G401.6 (cell line): ENCODE results near the gene CLMN.

Experiments used
- FAIRE-seq: peaks from 2 replicates; lab custom pipeline; 2012; peaks lifted over from hg19 to GRCh38; lab: Jason Lieb, UNC

CLMN gene

DNA sequence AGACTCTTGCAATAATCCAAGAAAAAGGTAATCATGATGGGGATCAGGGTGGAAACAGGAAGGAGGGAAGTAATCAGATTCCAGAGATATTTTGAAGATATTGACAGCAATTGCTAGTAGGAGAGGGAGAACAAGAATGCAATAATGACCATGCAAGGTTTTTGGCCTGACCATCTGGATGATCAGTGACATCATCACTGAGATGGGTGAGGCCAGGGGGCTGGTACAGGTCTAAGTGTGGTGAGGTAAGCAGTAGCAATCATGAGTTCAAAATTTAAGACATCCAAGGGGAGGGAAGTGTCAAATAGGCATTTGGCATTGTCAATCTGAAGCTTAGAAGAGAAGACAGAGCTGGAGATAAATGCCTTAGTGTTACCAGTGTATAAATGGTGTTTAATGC, 24.8 kb upstream of the CLMN start:
- no peak for FAIRE-seq

DNA sequence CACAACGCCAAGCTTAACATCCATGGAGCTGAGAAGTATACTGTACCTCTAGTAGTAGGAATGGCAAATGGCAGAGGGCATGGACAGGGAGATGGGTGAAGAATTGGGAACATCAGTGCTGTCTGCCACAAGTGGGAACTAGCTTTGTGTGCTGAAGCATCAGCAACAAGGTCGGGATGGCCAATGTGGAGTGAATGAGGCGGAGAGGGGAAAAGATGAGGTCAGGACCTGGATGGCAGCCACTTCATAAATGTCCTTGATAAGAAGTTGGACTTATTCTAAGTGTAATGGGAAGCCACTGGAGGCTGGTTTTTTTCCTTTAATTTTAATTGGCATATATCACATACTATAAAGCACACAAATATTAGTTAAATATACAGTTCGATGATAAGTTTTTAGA, 21.9 kb upstream of the CLMN start:
- no peak for FAIRE-seq

DNA sequence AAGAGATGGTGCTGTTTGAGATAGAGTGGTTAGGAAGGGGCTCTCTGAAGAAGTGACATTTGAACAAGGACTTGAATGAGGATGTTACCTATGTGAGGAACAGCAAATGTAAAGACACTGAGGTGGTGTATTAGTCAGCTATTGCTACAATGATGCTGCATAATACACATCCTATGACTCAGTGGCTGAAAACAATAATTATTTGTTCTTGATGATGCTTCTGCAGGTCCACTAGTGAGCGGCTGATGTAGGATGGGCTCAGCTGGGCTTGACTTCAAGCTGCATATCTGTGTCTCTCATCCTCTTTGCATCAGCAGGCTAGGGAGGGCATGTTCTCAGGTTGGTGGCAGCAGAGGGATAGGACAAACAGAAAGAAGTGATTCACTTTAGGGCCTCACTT, 21.4 kb upstream of the CLMN start:
- no peak for FAIRE-seq

DNA sequence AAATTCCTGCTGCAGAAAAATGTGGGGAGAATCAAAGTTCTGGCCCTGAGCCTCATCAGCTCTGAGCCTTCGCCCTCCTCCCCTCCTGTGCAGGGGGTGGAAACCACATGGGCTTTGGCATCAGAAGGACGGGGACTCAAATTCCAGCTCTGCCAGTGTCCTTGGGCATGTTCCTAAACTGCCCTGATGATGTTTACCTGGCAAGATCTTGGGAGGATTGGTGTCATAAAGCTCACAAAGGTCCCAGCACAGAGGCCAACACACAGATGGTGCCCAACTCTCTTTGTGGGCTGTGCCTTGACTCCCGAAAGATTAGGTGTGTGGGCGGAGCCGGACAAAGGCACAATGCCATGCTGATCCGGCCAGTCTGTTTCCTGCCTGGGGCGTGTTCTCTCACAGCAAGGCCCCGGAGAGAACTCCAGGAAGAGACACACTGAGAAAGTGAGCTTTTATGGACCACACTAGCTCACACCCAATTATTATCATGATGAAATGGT, 20.5 kb upstream of the CLMN start:
- FAIRE-seq = no peak

DNA sequence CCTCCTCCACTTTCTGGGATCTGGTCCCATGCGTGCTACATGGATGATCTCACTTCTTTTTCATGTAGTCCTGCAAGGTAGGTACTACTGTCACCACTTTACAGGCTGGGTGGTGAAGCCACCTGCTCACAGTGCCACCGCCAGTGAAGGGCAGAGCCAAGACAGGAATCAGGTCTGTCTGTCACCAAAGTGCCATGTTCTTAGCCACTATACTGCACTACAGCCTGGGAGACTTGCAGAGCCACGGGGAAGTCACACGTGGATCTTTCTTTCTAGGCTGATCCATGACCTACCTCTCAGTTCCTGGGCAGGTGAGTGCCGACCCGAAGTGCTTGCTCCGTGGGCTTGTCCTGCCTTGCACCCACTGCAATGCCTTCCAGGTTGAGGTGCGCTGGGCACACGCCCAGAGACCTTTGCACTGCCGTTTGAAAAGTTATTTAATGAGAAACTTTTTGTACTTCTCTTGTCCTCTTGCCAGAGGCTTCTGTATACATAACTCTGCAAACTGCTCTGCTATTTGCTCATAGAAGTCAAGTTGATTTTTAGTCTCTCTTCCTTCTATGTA, 19.7 kb upstream of the CLMN start:
- FAIRE-seq = no peak

DNA sequence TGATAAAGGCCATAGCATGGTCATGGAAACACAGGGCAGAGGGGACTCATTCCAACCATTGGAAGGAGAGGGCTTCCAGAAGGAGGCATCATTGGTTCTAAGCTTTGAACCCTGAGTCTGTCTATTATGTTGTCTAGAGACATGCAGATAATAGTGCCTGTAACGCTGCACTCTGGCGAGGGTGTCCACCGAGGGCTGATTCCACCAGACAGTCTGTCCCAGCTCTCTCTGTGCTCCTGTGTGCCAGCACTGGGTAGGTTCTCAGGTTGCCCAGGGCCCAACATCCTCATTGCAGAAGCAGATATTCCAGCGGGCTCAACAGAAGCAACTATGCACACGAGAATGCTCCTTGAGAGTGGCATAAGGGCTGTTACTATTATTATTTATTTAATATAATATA, 18.7 kb upstream of the CLMN start:
- no peak for FAIRE-seq

DNA sequence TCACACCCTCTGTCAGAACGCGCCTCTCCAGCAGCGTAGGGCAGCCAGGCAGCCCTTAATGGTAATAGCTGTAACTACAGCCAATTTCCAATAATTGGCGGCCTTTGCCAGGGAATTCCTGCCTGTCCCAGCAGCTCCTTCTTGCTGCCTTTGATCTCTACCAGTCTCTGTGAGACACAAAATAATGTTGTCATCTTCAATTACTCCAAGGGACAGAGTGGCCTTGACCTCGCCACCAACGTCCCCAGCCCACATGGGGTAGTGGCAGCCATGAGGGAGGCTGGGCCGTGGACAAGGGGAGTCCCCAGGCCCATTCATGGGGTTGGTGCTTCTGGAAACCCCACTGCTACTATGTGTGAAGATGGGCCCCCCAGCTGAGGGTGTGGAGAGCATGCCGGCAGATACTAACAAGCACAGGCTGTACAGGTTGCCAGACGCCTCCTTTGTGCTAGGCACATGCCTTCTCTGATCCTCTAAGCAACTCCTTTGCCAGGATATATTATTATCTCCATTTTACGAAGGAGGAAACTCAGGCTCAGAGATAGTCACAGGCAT, 17.4 kb upstream of the CLMN start:
- FAIRE-seq = no peak

DNA sequence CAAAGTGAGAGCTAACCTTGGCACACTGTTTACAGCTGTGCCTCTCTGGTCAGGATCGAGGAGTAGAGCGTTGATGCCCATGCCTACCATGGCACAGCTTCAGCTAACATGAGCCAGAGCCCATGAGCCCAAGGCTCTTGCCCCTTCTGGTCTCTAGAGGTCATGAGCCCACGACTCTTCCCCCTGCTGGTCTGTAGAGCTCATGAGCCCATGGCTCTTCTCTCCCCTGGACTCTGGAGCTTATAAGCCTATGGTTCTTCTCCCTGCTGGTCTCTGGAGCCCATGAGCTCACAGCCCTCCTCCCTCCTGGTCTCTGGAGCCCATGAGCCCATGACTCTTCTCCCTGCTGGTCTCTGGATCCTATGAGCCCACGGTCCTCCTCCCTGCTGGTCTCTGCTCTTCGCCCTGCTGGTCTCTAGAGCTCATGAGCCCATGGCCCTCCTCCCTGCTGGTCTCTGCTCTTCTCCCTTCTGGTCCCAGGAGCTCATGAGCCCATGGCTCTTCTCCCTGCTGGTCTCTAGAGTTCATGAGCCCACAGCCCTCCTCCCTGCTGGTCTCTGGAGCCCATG, 16.6 kb upstream of the CLMN start:
- FAIRE-seq = no peak

DNA sequence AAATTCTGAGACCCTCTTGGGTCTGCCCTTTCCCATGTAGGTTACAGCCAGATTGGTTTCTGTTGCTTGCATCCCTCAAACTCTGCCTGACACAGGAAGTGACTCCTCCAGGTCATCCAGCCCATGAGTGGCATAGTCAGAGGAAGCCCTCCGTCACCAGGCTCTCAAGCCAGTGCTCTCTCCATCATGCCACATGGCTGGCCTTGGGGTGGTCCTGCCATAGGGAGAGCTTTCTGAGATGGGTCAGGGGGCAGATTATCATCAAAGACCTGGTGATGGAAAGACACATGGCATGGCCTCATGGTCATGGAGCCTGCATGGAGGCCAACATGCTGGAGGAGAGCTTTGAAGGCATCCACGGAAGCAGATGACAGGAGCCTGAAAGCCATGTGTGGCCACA, 15.4 kb upstream of the CLMN start:
- FAIRE-seq = no peak

DNA sequence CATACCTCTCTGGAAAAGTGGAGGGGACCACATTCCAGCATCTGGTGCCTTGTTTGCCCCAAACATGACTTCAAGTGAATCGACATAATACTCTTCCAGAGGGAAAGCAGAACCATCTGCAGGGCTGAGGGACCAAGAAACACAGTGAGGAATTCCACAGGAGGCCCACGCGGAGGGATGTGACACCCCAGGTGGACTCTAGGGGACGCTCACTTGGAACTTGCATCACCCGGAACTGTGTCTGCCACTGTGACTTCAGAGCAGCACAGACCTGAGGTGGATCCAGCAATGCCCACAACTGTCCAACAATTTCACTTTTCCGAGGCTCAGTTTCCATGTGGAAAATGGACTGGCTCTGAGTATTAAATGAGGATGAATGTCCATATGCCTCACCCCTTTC, 14.3 kb upstream of the CLMN start:
- no peak for FAIRE-seq

DNA sequence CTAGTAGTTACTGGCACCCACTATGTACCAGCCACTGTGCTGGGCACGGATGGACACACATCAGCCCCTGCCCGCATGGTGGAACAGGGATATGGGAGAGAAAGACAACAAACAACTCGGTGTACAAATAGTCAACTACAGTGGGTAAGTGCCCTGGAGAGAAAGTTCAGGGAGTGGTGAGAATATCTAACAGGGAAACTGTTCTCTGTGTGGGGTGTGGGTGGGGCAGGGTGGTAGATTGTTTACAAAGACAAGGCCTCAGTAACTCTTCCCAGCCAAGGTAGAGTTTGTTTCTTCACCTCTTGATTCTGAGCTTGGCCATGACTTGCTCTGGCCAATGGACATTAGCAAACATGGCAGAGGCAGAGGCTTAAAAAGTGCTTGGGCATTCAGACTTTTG, 12.9 kb upstream of the CLMN start:
- no peak for FAIRE-seq

DNA sequence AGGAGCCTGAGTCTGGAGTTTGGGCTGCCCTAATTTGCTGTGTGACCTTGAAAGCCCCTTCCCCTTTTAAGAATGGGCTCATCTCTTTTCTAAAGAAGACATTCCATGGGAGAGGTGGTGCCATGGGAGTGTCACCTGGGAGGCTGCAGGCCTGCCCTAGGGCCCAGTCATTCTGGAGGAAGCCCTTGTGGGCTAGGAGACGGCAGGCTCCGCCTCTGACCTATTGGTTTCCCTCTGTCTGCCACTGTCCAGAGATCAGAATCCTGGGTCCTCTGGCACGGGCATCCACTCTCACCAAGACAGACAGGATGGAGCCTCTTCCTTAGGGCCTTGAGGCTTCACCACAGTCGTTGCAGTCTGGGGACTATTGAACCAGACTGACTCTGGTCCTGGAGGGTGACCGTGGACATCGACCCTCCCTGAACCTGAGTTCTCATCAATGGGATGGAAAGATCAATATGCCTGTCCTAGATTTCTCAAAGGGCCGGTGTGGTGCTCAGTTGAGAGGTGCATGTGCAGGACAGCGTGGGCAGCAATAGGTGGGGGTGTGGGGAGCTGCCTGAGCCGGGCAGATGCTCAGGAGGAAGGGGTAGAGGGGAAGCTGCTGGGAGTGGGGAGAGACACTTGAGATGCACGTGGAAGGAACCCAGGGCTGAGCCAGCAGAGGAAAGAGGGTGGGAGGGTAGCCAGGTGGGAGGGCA, 12.2 kb upstream of the CLMN start:
- FAIRE-seq = no peak

DNA sequence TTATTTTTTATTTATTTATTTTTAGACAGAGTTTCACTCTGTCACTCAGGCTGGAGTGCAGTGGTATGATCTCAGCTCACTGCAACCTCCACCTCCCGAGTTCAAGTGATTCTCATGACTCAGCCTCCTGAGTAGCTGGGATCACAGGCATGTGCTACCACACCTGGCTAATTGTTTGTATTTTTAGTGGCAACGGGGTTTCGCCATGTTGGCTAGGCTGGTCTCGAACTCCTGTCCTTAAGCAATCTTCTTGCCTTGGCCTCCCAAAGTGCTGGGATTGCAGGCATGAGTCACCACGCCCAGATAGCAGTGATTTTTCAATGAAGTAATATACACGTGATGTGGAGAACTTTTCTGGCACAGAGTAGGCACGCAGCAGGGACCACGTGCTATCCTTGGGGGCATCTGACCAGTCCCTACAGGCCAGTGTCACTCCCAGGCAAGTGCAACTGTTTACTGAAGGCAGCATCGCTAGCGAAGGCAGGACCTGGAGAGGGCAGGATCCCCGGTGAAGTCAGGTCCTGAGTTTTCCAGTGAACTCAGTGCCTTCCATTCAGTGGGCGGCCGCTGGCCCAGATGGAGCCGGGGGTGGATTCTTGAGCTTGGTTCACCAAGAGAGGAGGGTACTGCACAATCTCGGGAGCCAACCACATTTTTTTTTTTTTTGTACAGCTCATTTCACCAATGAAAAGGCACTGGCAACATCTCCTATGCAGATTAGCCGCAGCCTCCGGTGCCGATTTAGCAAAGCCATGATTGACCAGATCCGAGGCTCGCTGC, 11.1 kb upstream of the CLMN start:
- FAIRE-seq = no peak

DNA sequence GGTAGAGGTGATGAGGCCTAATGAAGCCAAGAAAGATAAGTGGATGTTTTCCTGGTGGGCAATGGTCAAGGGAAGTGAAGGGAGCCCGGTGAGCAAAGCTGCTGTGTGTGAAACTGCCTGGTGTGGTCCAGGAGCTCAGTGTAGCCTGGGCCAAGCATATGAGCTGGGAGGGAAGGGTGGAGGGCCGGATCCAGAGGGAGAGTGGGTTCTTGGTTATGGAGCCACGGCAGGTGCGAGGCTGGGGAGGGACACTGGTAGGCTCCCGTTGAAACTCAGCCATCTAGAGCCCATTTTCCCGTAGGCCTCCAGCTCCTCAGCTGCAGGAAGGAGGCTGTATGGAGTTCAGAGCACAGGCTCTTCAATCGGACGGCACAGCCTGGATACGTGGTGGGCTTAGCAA, 10.2 kb upstream of the CLMN start:
- FAIRE-seq = no peak

DNA sequence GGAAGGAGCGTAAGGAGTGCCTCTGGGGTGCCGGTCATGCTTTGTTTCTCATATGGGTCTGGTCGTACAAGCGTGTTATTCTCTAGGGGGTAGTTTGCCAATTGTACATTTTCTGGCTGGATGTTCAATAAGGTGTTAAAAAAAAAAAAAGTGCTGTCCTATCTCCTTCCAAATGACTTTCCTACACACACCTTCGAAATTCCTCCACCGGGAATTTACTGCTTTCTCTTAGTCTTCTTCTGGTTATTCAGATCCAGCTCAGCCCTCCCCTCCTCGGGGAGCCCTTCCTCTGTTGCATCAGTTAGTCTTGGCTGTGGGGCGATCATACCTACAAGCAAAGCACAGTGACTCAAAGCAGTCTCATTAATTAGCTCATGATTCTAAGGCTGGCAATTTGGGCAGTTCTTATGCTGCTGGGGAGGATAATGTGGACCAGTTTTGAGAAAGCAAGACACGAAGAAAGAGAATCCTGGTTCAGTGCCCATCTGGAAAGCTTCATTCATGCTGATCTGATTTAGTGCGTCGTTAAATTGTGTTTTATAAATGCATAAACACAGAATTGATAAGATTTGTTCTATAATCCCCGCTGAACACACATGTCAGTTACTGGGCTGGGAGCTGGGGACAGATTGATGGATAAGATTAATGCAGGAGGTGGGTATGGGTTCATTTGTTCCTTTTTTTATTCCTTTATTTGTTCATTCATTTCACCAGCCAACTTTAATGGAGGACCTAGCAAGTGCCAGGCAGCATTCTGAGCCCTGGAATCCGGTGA, 9.2 kb upstream of the CLMN start:
- FAIRE-seq = no peak

DNA sequence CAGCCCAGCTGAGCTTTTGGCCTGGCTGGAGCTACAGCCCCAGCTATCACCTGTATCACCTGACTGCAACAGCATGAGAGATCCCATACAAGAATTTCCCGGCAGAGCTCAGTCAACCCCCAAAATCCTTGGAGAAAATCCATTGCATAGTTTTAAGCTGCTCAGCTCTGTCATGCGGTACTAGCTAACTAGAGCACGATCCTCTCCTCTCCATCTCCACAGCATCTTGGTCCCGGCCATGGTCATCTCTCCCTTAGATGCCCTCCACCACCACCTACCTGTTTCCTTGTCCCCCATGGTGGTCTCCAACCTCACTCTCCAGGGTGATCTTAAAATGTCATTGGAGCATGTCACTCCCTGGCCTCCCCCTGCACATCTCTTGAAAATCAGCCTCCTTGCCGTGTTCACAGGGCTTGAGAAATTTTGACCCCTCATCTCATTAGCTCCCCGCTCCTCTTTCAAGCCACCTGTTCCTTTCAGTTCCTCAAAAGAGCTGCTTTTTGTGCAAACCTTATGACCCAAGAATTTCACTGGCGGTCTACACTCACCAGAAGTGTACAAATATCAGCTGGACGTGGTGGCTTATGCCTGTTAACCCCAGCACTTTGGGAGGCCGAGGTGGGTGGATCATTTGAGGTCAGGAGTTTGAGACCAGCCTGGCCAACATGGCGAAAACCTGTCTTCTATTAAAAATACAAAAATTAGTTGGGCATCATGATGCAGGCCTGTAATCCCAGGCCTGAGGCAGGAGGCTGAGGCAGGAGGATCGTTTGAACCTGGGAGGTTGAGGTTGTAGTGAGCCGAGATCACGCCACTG, 8.1 kb upstream of the CLMN start:
- FAIRE-seq = no peak

DNA sequence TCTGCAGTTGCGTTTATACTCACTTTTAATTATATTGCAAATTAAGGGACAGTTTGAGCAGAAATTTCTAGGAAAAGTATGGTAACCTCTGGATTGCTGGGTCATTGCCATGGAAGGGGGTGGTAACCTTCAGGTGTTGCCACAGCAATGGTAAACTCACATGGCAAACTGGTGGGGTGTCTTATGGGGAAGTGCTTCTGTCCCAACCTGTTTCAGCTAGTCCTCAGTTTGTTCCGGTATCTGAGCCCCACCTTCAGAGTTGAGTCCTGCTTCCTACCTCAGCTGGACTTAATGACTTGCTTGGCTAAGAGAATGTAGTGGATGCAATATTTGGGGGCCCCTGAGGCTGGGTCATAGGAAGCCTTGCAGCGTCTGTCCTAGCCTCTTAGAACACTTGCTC, 7.3 kb upstream of the CLMN start:
- no peak for FAIRE-seq

DNA sequence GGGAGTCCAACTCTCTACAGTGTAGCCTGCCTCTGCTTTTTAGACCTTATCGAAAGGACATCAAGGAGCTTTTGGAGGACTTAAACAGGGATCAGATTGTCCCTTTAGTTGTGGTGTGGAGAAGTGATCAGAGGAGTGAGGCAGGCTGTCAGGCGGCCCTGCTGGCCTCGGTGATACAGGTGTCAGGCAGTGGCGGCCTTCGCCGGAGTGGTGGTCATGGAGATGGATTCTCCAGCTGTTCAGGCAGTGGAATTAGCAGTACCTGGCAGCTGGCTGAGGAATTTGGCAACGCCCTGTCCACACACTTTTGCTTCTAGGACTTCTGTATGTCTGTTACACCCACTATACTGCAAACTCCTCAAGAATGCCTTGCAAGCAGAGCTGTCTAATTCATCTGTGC, 4.2 kb upstream of the CLMN start:
- no peak for FAIRE-seq

DNA sequence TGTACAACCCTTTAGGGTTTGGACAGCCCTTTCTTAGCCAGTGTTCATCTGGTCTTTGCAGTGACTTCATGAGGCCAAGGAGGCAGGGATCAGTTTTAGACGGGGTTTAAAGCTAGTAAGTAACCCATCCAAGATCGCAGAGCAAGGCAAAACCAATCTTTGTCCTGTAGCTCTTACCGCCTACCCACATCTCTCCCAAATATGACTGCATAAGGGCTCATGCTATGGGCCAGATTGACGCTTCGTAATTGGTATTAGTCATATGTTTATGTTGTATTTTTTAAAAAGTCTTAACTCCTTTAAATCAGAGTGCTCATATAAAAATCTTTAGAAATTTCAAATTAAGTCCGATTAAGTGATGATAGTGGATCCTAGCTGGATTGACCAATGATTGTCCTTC, 3.7 kb upstream of the CLMN start:
- FAIRE-seq = no peak

DNA sequence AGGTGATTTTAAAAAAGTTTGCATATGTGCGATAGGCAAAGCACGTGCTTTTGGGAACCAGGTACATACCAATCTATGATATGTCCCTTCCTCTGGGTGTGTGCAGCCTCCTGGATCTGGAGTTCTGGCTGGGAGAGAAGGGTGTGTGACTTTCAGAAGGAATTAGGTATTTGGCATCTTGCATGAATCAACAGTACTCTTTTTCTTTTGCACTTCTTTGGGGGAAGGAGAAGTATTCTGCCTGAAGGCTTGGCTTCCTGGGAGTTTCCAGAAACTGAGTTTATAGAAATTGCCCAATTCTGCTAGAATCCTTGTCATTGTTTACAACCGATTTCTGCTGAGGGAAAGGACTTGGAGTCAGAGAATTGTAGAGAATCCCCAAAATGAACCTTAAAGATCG, 2.9 kb upstream of the CLMN start:
- FAIRE-seq = no peak

DNA sequence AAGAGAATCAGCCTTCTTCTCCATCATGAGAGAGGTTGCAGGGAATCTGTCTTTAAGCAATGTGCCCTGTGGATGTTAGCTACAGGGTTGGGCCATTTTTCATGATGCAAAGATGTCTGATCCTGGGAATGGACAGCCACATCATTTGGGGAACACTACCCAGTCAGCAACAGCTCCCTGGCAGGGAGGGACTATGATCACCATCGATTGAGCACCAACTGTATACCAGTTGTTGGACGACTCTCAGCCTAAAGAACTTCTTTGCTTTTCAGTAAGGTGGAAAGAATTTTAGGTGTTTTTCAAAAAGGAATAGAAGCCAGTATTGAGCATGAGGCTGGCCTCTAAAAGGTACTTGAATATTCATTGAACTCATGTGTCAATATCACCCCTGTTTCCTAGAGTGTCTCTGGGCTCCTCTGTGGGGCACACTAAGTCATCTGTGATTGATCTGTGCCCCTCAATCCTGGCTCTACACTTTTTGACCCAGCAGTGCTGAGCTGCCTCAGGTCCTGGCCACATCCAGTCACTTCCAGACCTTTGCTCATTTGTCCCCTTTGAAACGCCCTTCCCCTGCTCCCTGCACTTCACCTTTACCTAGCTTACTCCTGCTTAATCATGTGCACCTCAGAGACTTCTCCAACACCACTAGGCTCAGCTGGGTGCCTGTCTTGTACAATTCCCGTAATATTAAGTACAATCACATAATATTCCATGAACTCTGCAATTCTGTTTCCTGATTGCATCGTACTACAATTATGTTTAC, 2.2 kb upstream of the CLMN start:
- no peak for FAIRE-seq
